Trophoblast cell (in vitro differentiated cells and primary cell): ENCODE measurements around the gene PDGFRB.

Source experiments
- DNase-seq, 2 donors: peaks; one replicate each; pipeline ENCODE4 v3.0.0-alpha.2; 2016
- H2AFZ ChIP-seq: 2 replicates; pipeline ENCODE4 v1.6.1; 2013; ENCODE audit warnings: low read length, moderate library complexity, mild to moderate bottlenecking; ENCODE audit not compliant: insufficient read depth, poor library complexity
- H2AK5ac ChIP-seq: 2 replicates; pipeline ENCODE4 v1.6.1; 2013; ENCODE audit warnings: mild to moderate bottlenecking, low read length
- H2BK120ac ChIP-seq: 2 replicates; pipeline ENCODE4 v1.6.1; 2013; ENCODE audit warnings: low read length, mild to moderate bottlenecking, moderate library complexity; ENCODE audit not compliant: insufficient read depth, poor library complexity
- H2BK12ac ChIP-seq: 2 replicates; pipeline ENCODE4 v1.6.1; 2013; ENCODE audit warnings: mild to moderate bottlenecking, low read length, moderate library complexity
- H2BK5ac ChIP-seq: 2 replicates; pipeline ENCODE4 v1.6.1; 2013; ENCODE audit warnings: low read length, low read depth, moderate library complexity, mild to moderate bottlenecking; ENCODE audit not compliant: poor library complexity
- H3K14ac ChIP-seq: 2 replicates; pipeline ENCODE4 v1.6.1; 2013; ENCODE audit warnings: mild to moderate bottlenecking, low read length
- H3K18ac ChIP-seq: 2 replicates; pipeline ENCODE4 v1.6.1; 2013; ENCODE audit warnings: mild to moderate bottlenecking, low read length
- H3K23ac ChIP-seq: 2 replicates; pipeline ENCODE4 v1.6.1; 2013; ENCODE audit warnings: low read length
- H3K27ac ChIP-seq: 2 replicates; pipeline ENCODE4 v1.5.1; 2013; ENCODE audit warnings: low read depth, mild to moderate bottlenecking, inconsistent platforms, low read length, moderate library complexity
- H3K27me3 ChIP-seq: 2 replicates; pipeline ENCODE4 v1.6.1; 2013; ENCODE audit warnings: inconsistent platforms, mild to moderate bottlenecking, low read length, moderate library complexity; ENCODE audit not compliant: insufficient read depth
- H3K36me3 ChIP-seq, 2 experiments: 1 replicate in 1 of 2; 2 replicates in 1 of 2; pipeline ENCODE4 v1.6.1; 2013; ENCODE audit warnings: low read length in 2 of 2, mild to moderate bottlenecking in 2 of 2, moderate library complexity in 1 of 2; ENCODE audit not compliant: insufficient read depth in 2 of 2, control insufficient read depth in 1 of 2
- H3K4ac ChIP-seq: 2 replicates; pipeline ENCODE4 v1.6.1; 2013; ENCODE audit warnings: low read depth, mild to moderate bottlenecking, low read length, moderate library complexity
- H3K4me1 ChIP-seq, 2 experiments: 1 replicate in 1 of 2; 2 replicates in 1 of 2; pipeline ENCODE4 v1.6.1; 2013; ENCODE audit warnings: low read length in 2 of 2, mild to moderate bottlenecking in 2 of 2, moderate library complexity in 1 of 2; ENCODE audit not compliant: insufficient read depth in 2 of 2, control insufficient read depth in 1 of 2
- H3K4me2 ChIP-seq: 2 replicates; pipeline ENCODE4 v1.6.1; 2013; ENCODE audit warnings: inconsistent platforms, mild to moderate bottlenecking, low read length, moderate library complexity
- H3K4me3 ChIP-seq: 2 replicates; pipeline ENCODE4 v1.5.1; 2013; ENCODE audit warnings: mild to moderate bottlenecking, low read depth, low read length, inconsistent platforms
- H3K79me1 ChIP-seq: one replicate; pipeline ENCODE4 v1.6.1; 2013; ENCODE audit warnings: low read length
- H3K79me2 ChIP-seq: 2 replicates; pipeline ENCODE4 v1.6.1; 2013; ENCODE audit warnings: low read length, mild to moderate bottlenecking; ENCODE audit not compliant: control insufficient read depth, insufficient read depth, poor library complexity
- H3K9ac ChIP-seq: 2 replicates; pipeline ENCODE4 v1.6.1; 2013; ENCODE audit warnings: mild to moderate bottlenecking, low read length
- H3K9me3 ChIP-seq: 2 replicates; pipeline ENCODE4 v1.6.1; 2013; ENCODE audit warnings: low read depth, mild to moderate bottlenecking, control low read depth, inconsistent platforms, low read length; ENCODE audit not compliant: insufficient read depth
- H4K12ac ChIP-seq: 2 replicates; pipeline ENCODE4 v1.6.1; 2013; ENCODE audit warnings: low read depth, mild to moderate bottlenecking, low read length, moderate library complexity
- H4K8ac ChIP-seq: 2 replicates; pipeline ENCODE4 v1.6.1; 2013; ENCODE audit warnings: low read depth, mild to moderate bottlenecking, low read length, moderate library complexity
- H4K91ac ChIP-seq: one replicate; pipeline ENCODE4 v1.6.1; 2013; ENCODE audit warnings: low read depth, mild to moderate bottlenecking, low read length, moderate library complexity
- WGBS: extraction: QIAGEN DNeasy Blood & Tissue Kit; methylation state at CpG from one replicate; pipeline ENCODE4 v1.1.7; 2013; ENCODE audit warnings: missing lambda C conversion rate; ENCODE audit not compliant: insufficient read length, insufficient coverage; ENCODE audit errors: extremely low coverage; 5-methylcytosine and 5-hydroxymethylcytosine counted together

The PDGFRB gene

DNA sequence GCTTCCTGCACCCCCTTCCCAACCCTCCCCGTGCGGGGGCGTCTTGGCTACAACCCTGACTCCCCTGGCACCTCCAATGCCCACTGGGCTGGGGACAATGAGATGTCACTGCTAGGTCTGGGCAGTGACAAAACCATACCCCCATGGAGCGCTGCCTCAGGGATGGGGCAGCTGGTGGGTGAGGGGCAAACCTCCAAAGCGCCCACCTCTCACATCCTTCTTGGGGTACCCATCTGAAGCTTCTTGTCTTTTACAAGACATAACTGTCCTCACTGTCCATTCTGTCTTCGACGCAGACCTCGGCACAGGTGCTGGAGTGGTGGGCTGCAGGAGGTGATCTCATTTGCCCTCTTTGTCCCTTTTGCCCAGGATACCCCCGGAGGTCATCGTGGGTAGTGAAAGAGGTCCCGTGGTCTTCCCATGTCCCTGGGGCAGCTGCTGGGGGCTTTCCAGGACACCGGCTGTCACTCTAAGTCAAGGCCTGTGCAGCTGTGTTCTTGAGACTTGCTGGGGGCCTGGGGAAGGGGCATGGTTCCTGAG lies 41.5 kb downstream of the PDGFRB start:
- Histone ChIP-seq H4K8ac (peak overlapping the region; percentile 20), H4K91ac (peak overlapping the region; percentile 89), H3K36me3 (peaks cover 36 to 38% of the 10 kb centered on the region in 2 experiments), H4K12ac (no peak overlapping the region), H3K4me2 (no peak overlapping the region), H2BK5ac (peak overlapping the region; percentile 32), H3K79me2 (peaks cover 10% of the 10 kb centered on the region), H3K9me3 (peaks cover 3% of the 10 kb centered on the region), H3K27ac (peak overlapping the region; percentile 98), H2AFZ (no peak overlapping the region), H3K27me3 (no peaks in the 10 kb centered on the region), H3K9ac (no peak overlapping the region), H3K18ac (peak overlapping the region; percentile 19), H3K14ac (peak overlapping the region; percentile 63), H3K79me1 (peaks cover 48% of the 10 kb centered on the region), H3K23ac (no peak overlapping the region), H3K4ac (peak overlapping the region; percentile 35), H2BK120ac (peak overlapping the region; percentile 45), H2BK12ac (peak overlapping the region; percentile 93), H2AK5ac (peak overlapping the region; percentile 61), H3K4me3 (no peak overlapping the region), H3K4me1 (peaks cover 48 to 54% of the 10 kb centered on the region in 2 experiments)
- no peak for DNase-seq
- no CpG with 5 or more reads among the region's 12 CpGs for WGBS

DNA sequence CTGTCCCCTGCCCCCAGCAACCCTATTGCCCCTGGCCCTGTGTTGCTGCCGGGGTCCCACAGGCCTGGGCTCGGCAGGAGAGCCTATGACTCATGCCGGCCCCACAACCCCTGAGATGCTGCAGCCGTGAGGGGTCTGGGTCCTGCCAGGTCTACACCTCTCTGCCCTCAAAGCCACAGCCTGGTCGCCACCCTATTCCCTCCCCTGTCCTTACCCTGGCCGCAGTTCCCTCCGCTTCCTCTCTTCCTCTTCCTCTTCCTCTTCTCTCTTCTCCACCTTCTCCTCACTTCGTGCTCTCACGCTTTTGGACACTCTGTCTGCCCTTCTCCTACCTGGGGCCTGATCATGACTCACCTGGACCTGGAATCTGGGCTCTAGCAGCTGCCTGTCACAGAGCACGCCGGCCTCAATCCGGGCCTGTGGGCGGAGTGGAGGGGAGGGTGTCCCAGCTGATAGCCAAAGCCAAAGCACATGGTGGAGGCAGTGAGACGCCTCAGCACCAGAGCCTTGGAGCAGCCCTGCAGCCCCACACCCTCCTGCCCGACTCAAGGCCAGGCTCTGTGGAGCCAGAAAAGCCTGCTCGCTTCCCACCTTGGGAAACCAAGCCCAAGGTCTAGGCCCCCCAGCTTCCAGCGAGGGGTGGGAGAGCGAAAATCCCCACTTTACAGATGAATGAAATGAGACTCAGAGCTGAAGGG lies 42.4 kb downstream of the PDGFRB start:
- WGBS = no CpG with 5 or more reads among the region's 18 CpGs

DNA sequence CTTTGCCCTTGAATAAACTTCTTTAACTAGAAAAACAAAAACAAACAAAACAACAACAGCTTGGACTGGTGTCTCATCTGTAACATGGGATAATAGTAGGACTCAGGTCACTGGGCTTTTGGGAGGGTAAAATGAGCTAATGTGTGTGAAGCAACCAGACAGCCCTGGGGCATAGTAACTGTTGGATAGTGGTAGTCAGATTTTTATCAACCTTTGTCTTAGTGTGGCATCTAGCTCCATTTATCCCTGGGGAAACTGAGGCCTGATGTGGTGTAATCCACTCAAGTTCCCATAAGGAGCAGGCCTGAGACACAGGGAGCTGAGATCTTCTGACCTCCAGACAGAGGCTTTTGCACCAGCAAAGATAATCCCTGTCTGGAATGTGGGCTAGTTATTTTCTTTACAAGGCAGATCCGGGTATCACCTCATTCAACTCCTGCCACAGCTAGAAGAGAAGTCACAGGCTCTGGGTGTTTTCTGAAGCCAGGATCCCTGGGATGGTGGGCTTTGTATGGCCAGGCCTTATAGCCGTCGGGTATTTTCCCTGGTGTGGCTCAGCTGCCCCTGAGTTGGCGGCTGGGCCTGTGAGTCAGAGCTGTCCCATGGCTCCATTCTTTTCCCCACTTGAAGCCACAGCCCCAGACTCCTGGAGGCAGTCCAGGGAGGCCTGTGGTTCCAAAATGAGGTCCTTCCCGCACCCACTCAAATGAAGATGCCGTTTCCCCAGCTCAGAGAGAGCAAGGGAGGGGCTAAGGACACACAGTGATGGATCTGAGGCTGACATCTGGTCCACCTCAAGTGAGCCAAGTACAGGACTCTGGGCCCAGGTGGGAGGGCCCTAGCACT lies 43.2 kb downstream of the PDGFRB start:
- no CpG with 5 or more reads among the region's 6 CpGs for WGBS
- H3K23ac ChIP-seq = no peak overlapping the region
- H2BK120ac ChIP-seq = peak overlapping the region; percentile 88

More for the DNA sequence above, 42.4 kb downstream of the PDGFRB start:
- Histone ChIP-seq H3K9ac (peak overlapping the region; percentile 24), H3K27me3 (no peaks in the 10 kb centered on the region), H4K91ac (peak overlapping the region; percentile 96), H3K4me2 (peak overlapping the region; percentile 11), H2AK5ac (peak overlapping the region; percentile 55), H3K9me3 (peaks cover 3% of the 10 kb centered on the region), H2AFZ (peak overlapping the region; percentile 20), H3K27ac (peak overlapping the region; percentile 98), H3K14ac (peak overlapping the region; percentile 67), H2BK120ac (peak overlapping the region; percentile 94), H3K4me1 (peaks cover 57 to 62% of the 10 kb centered on the region in 2 experiments), H4K12ac (peak overlapping the region; percentile 51), H2BK5ac (peak overlapping the region; percentile 70), H4K8ac (peak overlapping the region; percentile 83), H3K4me3 (no peak overlapping the region), H3K79me2 (peaks cover 15% of the 10 kb centered on the region), H3K18ac (peak overlapping the region; percentile 88), H3K4ac (peak overlapping the region; percentile 32), H2BK12ac (peak overlapping the region; percentile 66), H3K79me1 (peaks cover 56% of the 10 kb centered on the region), H3K36me3 (peaks cover 27 to 28% of the 10 kb centered on the region in 2 experiments), H3K23ac (no peak overlapping the region)
- DNase-seq = peak; percentile 96 to 97

DNA sequence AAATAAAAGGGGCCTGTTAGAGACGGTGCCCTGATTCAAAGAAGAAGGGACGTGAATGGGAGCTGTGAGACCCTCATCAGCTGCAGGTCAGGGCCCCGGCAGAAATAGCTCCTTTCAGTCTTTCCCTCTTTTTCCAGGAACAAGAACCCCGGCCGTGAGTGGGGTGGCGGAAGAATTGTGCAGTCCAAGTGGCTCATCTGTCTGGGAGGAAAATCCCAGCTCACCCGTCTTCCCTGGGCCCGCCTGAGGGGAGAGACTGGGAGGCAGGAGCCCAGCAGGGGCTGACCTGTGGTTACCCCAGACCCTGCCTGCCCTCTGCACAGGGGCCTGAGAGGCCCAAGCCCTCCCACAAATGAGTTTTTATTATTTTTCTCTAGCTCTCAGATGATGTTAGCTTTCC lies 44.5 kb downstream of the PDGFRB start:
- no CpG with 5 or more reads among the region's 8 CpGs for WGBS
- no peaks in the 10 kb centered on the region for H3K27me3 ChIP-seq

More for the DNA sequence above, 43.2 kb downstream of the PDGFRB start:
- Histone ChIP-seq H4K8ac (peak overlapping the region; percentile 83), H3K4me1 (peaks cover 61 to 62% of the 10 kb centered on the region in 2 experiments), H2BK12ac (peak overlapping the region; percentile 48), H3K9me3 (peaks cover 3% of the 10 kb centered on the region), H2BK5ac (peak overlapping the region; percentile 70), H2AK5ac (peak overlapping the region; percentile 44), H3K14ac (peak overlapping the region; percentile 61), H2AFZ (no peak overlapping the region), H3K18ac (peak overlapping the region; percentile 88), H3K27ac (peak overlapping the region; percentile 98), H3K36me3 (peaks cover 21 to 25% of the 10 kb centered on the region in 2 experiments), H3K4me2 (peak overlapping the region; percentile 11), H3K9ac (peak overlapping the region; percentile 24), H4K91ac (peak overlapping the region; percentile 97), H3K4me3 (no peak overlapping the region), H3K27me3 (no peaks in the 10 kb centered on the region), H3K79me1 (peaks cover 59% of the 10 kb centered on the region), H3K79me2 (peaks cover 15% of the 10 kb centered on the region), H3K4ac (peak overlapping the region; percentile 32), H4K12ac (peak overlapping the region; percentile 43)
- DNase-seq = peak; percentile 95 to 97

More for the DNA sequence above, 44.5 kb downstream of the PDGFRB start:
- peaks cover 66% of the 10 kb centered on the region for H3K79me1 ChIP-seq
- no peaks in the 10 kb centered on the region for H3K9me3 ChIP-seq
- H3K4me3 ChIP-seq = no peak overlapping the region
- no peak overlapping the region for H4K12ac ChIP-seq
- DNase-seq = peak; percentile 15 to 28
- H3K9ac ChIP-seq = no peak overlapping the region
- peak overlapping the region; percentile 18 for H2AFZ ChIP-seq
- peak overlapping the region; percentile 88 for H2BK120ac ChIP-seq
- H3K27ac ChIP-seq = peak overlapping the region; percentile 98
- H4K8ac ChIP-seq = peak overlapping the region; percentile 73
- peaks cover 20 to 22% of the 10 kb centered on the region in 2 experiments for H3K36me3 ChIP-seq
- peak overlapping the region; percentile 97 for H4K91ac ChIP-seq
- peak overlapping the region; percentile 59 for H3K4ac ChIP-seq
- H3K14ac ChIP-seq = peak overlapping the region; percentile 84
- peak overlapping the region; percentile 93 for H3K18ac ChIP-seq
- peak overlapping the region; percentile 64 for H2BK12ac ChIP-seq
- H3K79me2 ChIP-seq = peaks cover 15% of the 10 kb centered on the region
- H2BK5ac ChIP-seq = peak overlapping the region; percentile 70
- H3K23ac ChIP-seq = no peak overlapping the region
- H3K4me1 ChIP-seq = peaks cover 67 to 69% of the 10 kb centered on the region in 2 experiments
- peak overlapping the region; percentile 44 for H2AK5ac ChIP-seq
- peak overlapping the region; percentile 31 for H3K4me2 ChIP-seq
